HepG2 (cell line): ENCODE data around the gene WDR31. TPM values are rescaled to one million over a fixed set of nuclear protein-coding genes. Genes with fewer than 3 reads are reported as not detected.

Source experiments
- ATAC-seq: fragments of 200-7000 bp; cut with Tn5 transposase; 3 replicates; pipeline ENCODE4 v1.9.1; 2020; ENCODE audit warnings: mild to moderate bottlenecking, moderate library complexity
- BruUV-seq: library from RNA; stranded (reverse); fragments of 400-500 nt; replicated peaks from 2 replicates; lab custom pipeline; 2021; lab: Mats Ljungman, UMichigan
- CTCF ChIA-PET: fragments of 300-600 bp; formaldehyde crosslinking; extraction: SDS; loops from one replicate; lab custom pipeline; 2021; ENCODE audit warnings: low total read pairs, inconsistent platforms, low intra/inter-chr PET ratio; lab: Yijun Ruan, JAX
- POLR2A ChIA-PET: fragments of 350-600 bp; sonication (Branson Sonifier 250); formaldehyde crosslinking; loops from one replicate; lab custom pipeline; 2020; ENCODE audit warnings: antibody characterized with exemption, inconsistent platforms; lab: Yijun Ruan, JAX
- DNase-seq: peaks from one replicate; pipeline ENCODE4 v3.0.0-alpha.2; 2015; ENCODE audit warnings: low spot score
- FAIRE-seq: peaks from 3 replicates; lab custom pipeline; 2011; peaks lifted over from hg19 to GRCh38; lab: Jason Lieb, UNC
- H2AFZ ChIP-seq: one replicate; pipeline ENCODE4 v1.6.1; 2011; ENCODE audit warnings: low read length, inconsistent platforms
- H3K27ac ChIP-seq: fragments of 300-600 bp; 3 replicates; pipeline ENCODE4 v1.8.0; 2011; ENCODE audit warnings: mixed run types, mild to moderate bottlenecking, mixed read lengths, low read length, inconsistent platforms; ENCODE audit not compliant: insufficient read depth; ENCODE audit errors: extremely low read length
- H3K27me3 ChIP-seq, 2 experiments: fragments of 200-600 bp in 1 of 2; 2 replicates in 1 of 2; 3 replicates in 1 of 2; pipeline versions ENCODE4 v1.6.0 to v1.8.0; 2011; ENCODE audit warnings: low read length in 2 of 2, mild to moderate bottlenecking in 2 of 2, moderate library complexity in 2 of 2, inconsistent platforms in 1 of 2; ENCODE audit not compliant: insufficient read depth in 2 of 2, control insufficient read depth in 1 of 2
- H3K36me3 ChIP-seq, 2 experiments: fragments of 200-600 bp in 1 of 2; replicated peaks in 1 of 2; 2 replicates in 1 of 2; 3 replicates in 1 of 2; pipeline versions ENCODE4 v1.5.1 to v1.8.0; 2011; ENCODE audit warnings: low read length in 2 of 2, inconsistent platforms in 1 of 2; ENCODE audit not compliant: insufficient read depth in 2 of 2, control insufficient read depth in 1 of 2
- H3K4me1 ChIP-seq: 2 replicates; pipeline ENCODE4 v1.5.1; 2012; ENCODE audit warnings: low read length, inconsistent platforms; ENCODE audit not compliant: insufficient read depth
- H3K4me2 ChIP-seq: 2 replicates; pipeline ENCODE4 v1.6.0; 2011; ENCODE audit warnings: low read depth, low read length, inconsistent platforms
- H3K4me3 ChIP-seq, 3 experiments: fragments of 200-600 bp in 1 of 3; sonication (generic), shearing (Covaris generic) in 1 of 3; replicated peaks in 1 of 3; 2 replicates each; pipeline ENCODE4 v1.5.1; 2011 to 2016; ENCODE audit warnings: low read length in 3 of 3, inconsistent platforms in 2 of 3, low read depth in 2 of 3, mild to moderate bottlenecking in 2 of 3, control low read depth in 1 of 3, mixed read lengths in 1 of 3; ENCODE audit not compliant: insufficient read depth in 1 of 3
- H3K79me2 ChIP-seq: one replicate; pipeline ENCODE4 v1.6.1; 2011; ENCODE audit warnings: low read length, inconsistent platforms; ENCODE audit not compliant: insufficient read depth
- H3K9ac ChIP-seq: 2 replicates; pipeline ENCODE4 v1.6.0; 2011; ENCODE audit warnings: mild to moderate bottlenecking, low read depth, low read length, inconsistent platforms; ENCODE audit not compliant: insufficient read depth
- H3K9me3 ChIP-seq: 2 replicates; pipeline ENCODE4 v1.5.1; 2012; ENCODE audit warnings: mild to moderate bottlenecking, low read length
- H4K20me1 ChIP-seq: 2 replicates; pipeline ENCODE4 v1.6.0; 2011; ENCODE audit warnings: inconsistent platforms, mild to moderate bottlenecking, low read length, moderate library complexity; ENCODE audit not compliant: insufficient read depth
- FOXK2 ChIP-seq: fragments of 450-650 bp; IDR thresholded peaks from 2 replicates; pipeline ENCODE4 v1.6.1; 2016
- HIC2 ChIP-seq: sonication (generic); formaldehyde crosslinking; IDR thresholded peaks from 2 replicates; pipeline ENCODE4 v1.9.0; 2022; ENCODE audit warnings: low read depth, missing genetic modification reagents
- NFYB ChIP-seq: sonication (generic); formaldehyde crosslinking; IDR thresholded peaks from 2 replicates; pipeline ENCODE4 v1.4.0; 2020; ENCODE audit warnings: missing genetic modification reagents
- PLRG1 ChIP-seq: fragments of 450-650 bp; conservative IDR thresholded peaks from 2 replicates; pipeline ENCODE4 v1.6.1; 2016
- TSC22D2 ChIP-seq: sonication (generic); formaldehyde crosslinking; IDR thresholded peaks from 2 replicates; pipeline ENCODE4 v1.5.1; 2020; ENCODE audit warnings: missing genetic modification reagents, mild to moderate bottlenecking, borderline replicate concordance
- ZC3H13 ChIP-seq: sonication (generic); formaldehyde crosslinking; IDR thresholded peaks from 2 replicates; pipeline ENCODE4 v1.8.1; 2023; ENCODE audit warnings: mild to moderate bottlenecking, missing genetic modification reagents, moderate library complexity
- ZNF232 ChIP-seq: sonication (generic); formaldehyde crosslinking; IDR thresholded peaks from 2 replicates; pipeline ENCODE4 v1.4.0; 2020; ENCODE audit warnings: missing genetic modification reagents, borderline replicate concordance
- ZNF687 ChIP-seq: sonication (generic); formaldehyde crosslinking; IDR thresholded peaks from 2 replicates; pipeline ENCODE4 v1.5.1; 2020; ENCODE audit warnings: mild to moderate bottlenecking, missing genetic modification reagents, moderate library complexity
- WGBS: methylation state at CpG from one replicate; pipeline ENCODE4 v1.1.6; 2017; ENCODE audit warnings: low lambda C conversion rate; 5-methylcytosine and 5-hydroxymethylcytosine counted together
- in situ Hi-C: cut with HindIII; loops from 2 replicates; pipeline ENCODE4 v1.10.0; 2017; ENCODE audit warnings: low pct_unique_long_range_greater_than_20kb; ENCODE audit not compliant: extremely low pct_ligation_motif_present
- intact Hi-C: fragments of 100-400 bp; cut with micrococcal nuclease; formaldehyde crosslinking; loops from one replicate; pipeline ENCODE4 v1.10.0; 2022; ENCODE audit not compliant: unreplicated experiment
- polyA plus RNA-seq, 8 experiments: library from polyadenylated mRNA; depleted of rRNA in 3 of 8; stranded (reverse) in 7 of 8; unstranded in 1 of 8; fragments of >200 nt; fragmentation: Illumina TruSeq in 4 of 8; extraction: Trizol in 4 of 8; gene quantifications; 2 replicates each; pipeline versions ENCODE4 v1.2.1 to v1.2.3, GENCODE V29; 2011 to 2016; ENCODE audit warnings: low read depth in 4 of 8, missing spikeins in 1 of 8, mixed read lengths in 1 of 8; ENCODE audit not compliant: insufficient read depth in 1 of 8
- total RNA-seq, 5 experiments: library from RNA; depleted of rRNA; stranded (reverse); fragments of >200 nt; fragmentation: Illumina TruSeq; extraction: Trizol; gene quantifications; 2 replicates each; pipeline ENCODE4 v1.2.3, GENCODE V29; 2016; ENCODE audit warnings: low read depth in 1 of 5
- TF ChIP-seq, protein P1 (sequence below): sonication (generic); formaldehyde crosslinking; IDR thresholded peaks from 2 replicates; pipeline ENCODE4 v1.4.0; 2020; ENCODE audit warnings: missing genetic modification reagents

WDR31 gene
- total and polyA plus RNA-seq, 2 of the 13 experiments (the other 11 are each of a cell fraction or from before 2014, with no cell fraction given) = 0.33 to 1.7 TPM

DNA sequence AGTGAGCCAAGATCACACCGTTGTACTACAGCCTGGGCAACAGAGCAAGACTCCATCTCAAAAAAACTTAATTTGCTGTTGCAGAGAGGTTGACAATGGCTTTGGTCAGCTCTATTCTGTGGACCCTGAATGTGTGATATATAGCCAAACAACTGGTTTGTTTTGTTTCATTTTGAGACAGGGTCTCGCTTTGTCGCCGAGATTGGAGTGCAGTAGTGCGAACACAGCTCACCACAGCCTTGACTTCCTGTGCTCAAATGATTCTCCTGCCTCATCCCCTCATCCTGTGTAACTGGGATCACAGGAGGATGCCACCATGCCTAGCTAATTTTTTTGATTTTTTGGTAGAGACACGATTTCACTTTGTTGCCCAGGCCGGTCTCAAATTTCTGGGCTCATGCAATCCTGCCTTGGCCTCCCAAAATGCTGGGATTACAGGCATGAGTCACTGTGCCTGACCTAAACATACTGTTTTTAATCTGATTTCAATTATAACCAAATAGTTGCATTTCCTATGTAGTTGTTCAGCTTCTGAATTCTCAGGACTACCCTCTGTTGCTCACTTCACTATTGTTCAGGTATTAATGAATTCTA lies 46.7 kb downstream of the WDR31 start:
- H3K27ac ChIP-seq = no peak overlapping the region
- no peak overlapping the region for H3K4me3 ChIP-seq
- TF ChIP-seq ZC3H13 (CRISPR knock-in tag) (0 out of 2 replicates have a peak, but pooled peaks have one; percentile 31), FOXK2 (no peak), ZNF232 (CRISPR knock-in tag) (no peak), TSC22D2 (CRISPR knock-in tag) (no peak)
- intact Hi-C loops = no loop called here
- no peaks in the 10 kb centered on the region for H4K20me1 ChIP-seq
- in situ Hi-C loops = no loop called here
- DNase-seq (no peak), FAIRE-seq (no peak), ATAC-seq (no peak)
- 98% methylated on average over 7 of the region's 7 CpGs for WGBS
- no peak overlapping the region for H3K9ac ChIP-seq
- H3K9me3 ChIP-seq = no peaks in the 10 kb centered on the region
- H3K4me1 ChIP-seq = no peaks in the 10 kb centered on the region
- no TSS peak for BruUV-seq
- no peak overlapping the region for H3K4me2 ChIP-seq
- H2AFZ ChIP-seq = no peak overlapping the region
- H3K79me2 ChIP-seq = no peaks in the 10 kb centered on the region
- CTCF ChIA-PET = no interaction called here
- POLR2A ChIA-PET = interaction anchor here (0.9 to 1.2 kb wide), 2 partner anchors 17 to 18 kb away, joined by 3 to 4 read pairs; partner anchors contain the start of genes CDC26 and PRPF4
- H3K27me3 ChIP-seq = no peaks in the 10 kb centered on the region
- H3K36me3 ChIP-seq = peaks cover 17 to 51% of the 10 kb centered on the region in 2 experiments

- no peak overlapping the region for H3K4me2 ChIP-seq
- FAIRE-seq (no peak), DNase-seq (no peak), ATAC-seq (no peak)
- 94% methylated on average over 6 of the region's 6 CpGs for WGBS
- no peaks in the 10 kb centered on the region for H3K9me3 ChIP-seq
- no peaks in the 10 kb centered on the region for H4K20me1 ChIP-seq
- H3K9ac ChIP-seq = no peak overlapping the region
- in situ Hi-C loops (no loop called here), intact Hi-C loops (no loop called here)
- H2AFZ ChIP-seq = no peak overlapping the region
- no TSS peak for BruUV-seq
- no peaks in the 10 kb centered on the region for H3K4me1 ChIP-seq
- no peak overlapping the region for H3K4me3 ChIP-seq
- no peaks in the 10 kb centered on the region for H3K79me2 ChIP-seq
- CTCF ChIA-PET = no interaction called here
- POLR2A ChIA-PET = no interaction called here
- H3K36me3 ChIP-seq = peaks cover 28 to 76% of the 10 kb centered on the region in 2 experiments
- H3K27ac ChIP-seq = no peak overlapping the region
- no peaks in the 10 kb centered on the region for H3K27me3 ChIP-seq
- TF ChIP-seq, protein P1, sequence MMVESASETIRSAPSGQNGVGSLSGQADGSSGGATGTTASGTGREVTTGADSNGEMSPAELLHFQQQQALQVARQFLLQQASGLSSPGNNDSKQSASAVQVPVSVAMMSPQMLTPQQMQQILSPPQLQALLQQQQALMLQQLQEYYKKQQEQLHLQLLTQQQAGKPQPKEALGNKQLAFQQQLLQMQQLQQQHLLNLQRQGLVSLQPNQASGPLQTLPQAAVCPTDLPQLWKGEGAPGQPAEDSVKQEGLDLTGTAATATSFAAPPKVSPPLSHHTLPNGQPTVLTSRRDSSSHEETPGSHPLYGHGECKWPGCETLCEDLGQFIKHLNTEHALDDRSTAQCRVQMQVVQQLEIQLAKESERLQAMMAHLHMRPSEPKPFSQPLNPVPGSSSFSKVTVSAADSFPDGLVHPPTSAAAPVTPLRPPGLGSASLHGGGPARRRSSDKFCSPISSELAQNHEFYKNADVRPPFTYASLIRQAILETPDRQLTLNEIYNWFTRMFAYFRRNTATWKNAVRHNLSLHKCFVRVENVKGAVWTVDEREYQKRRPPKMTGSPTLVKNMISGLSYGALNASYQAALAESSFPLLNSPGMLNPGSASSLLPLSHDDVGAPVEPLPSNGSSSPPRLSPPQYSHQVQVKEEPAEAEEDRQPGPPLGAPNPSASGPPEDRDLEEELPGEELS (CRISPR knock-in tag) = no peak
- no peak for TF ChIP-seq NFYB (CRISPR knock-in tag)
- TF ChIP-seq PLRG1 = no peak
- TF ChIP-seq ZNF687 (CRISPR knock-in tag) = no peak
- TF ChIP-seq HIC2 (CRISPR knock-in tag) = no peak
Measured at GRCh38 chr9:113290052-113290607, 49.9 kb downstream of the WDR31 start.
